HEK293 (cell line): ENCODE data around the gene HARS1.
A peak's percentile ranks its signal among the peaks of the same experiment; 100 is the strongest.

Experiments used
- FEZF1 ChIP-seq: fragments of 450-650 bp; formaldehyde crosslinking; IDR thresholded peaks from 2 replicates; pipeline ENCODE4 v1.5.1; 2016; ENCODE audit warnings: missing biosample characterization, missing genetic modification characterization
- HOXC10 ChIP-seq: sonication (generic); formaldehyde crosslinking; IDR thresholded peaks from 2 replicates; pipeline ENCODE4 v1.8.1; 2023; ENCODE audit warnings: mild to moderate bottlenecking, missing genetic modification reagents
- KLF8 ChIP-seq: fragments of 450-650 bp; formaldehyde crosslinking; IDR thresholded peaks from 2 replicates; pipeline ENCODE4 v1.5.1; 2016; ENCODE audit warnings: missing biosample characterization, missing genetic modification characterization
- MYNN ChIP-seq: fragments of 450-650 bp; formaldehyde crosslinking; IDR thresholded peaks from 2 replicates; pipeline ENCODE4 v1.5.1; 2016; ENCODE audit warnings: missing biosample characterization, missing genetic modification characterization, borderline replicate concordance
- REPIN1 ChIP-seq: fragments of 450-650 bp; formaldehyde crosslinking; IDR thresholded peaks from 2 replicates; pipeline ENCODE4 v1.5.1; 2017; ENCODE audit warnings: missing biosample characterization, missing genetic modification characterization, low read depth
- YY1 ChIP-seq: fragments of 450-650 bp; formaldehyde crosslinking; IDR thresholded peaks from 2 replicates; pipeline ENCODE4 v1.5.1; 2018; ENCODE audit warnings: missing biosample characterization, missing genetic modification characterization
- YY2 ChIP-seq: fragments of 450-650 bp; formaldehyde crosslinking; IDR thresholded peaks from 2 replicates; pipeline ENCODE4 v1.5.1; 2016; ENCODE audit warnings: missing biosample characterization, missing genetic modification characterization
- ZBTB21 ChIP-seq: fragments of 450-650 bp; formaldehyde crosslinking; IDR thresholded peaks from 2 replicates; pipeline ENCODE4 v1.5.1; 2017; ENCODE audit warnings: missing biosample characterization, missing genetic modification characterization
- ZNF138 ChIP-seq: fragments of 450-650 bp; formaldehyde crosslinking; IDR thresholded peaks from 2 replicates; pipeline ENCODE4 v1.5.1; 2016; ENCODE audit warnings: missing biosample characterization, missing genetic modification characterization, borderline replicate concordance
- ZNF140 ChIP-seq: fragments of 450-650 bp; formaldehyde crosslinking; IDR thresholded peaks from 2 replicates; pipeline ENCODE4 v1.5.1; 2016; ENCODE audit warnings: missing biosample characterization, missing genetic modification characterization
- ZNF157 ChIP-seq: fragments of 450-650 bp; formaldehyde crosslinking; IDR thresholded peaks from 2 replicates; pipeline ENCODE4 v1.5.1; 2016; ENCODE audit warnings: missing biosample characterization, missing genetic modification characterization
- ZNF174 ChIP-seq: fragments of 450-650 bp; formaldehyde crosslinking; IDR thresholded peaks from 2 replicates; pipeline ENCODE4 v1.5.0; 2017; ENCODE audit warnings: missing biosample characterization, mild to moderate bottlenecking, missing genetic modification characterization
- ZNF274 ChIP-seq, 2 experiments: fragments of 200-500 bp in 1 of 2; fragments of 450-650 bp in 1 of 2; sonication (Bioruptor generic) in 1 of 2; formaldehyde crosslinking in 1 of 2; IDR thresholded peaks; 2 replicates each; pipeline versions ENCODE4 v1.5.1 to v1.6.1; 2014 to 2016; ENCODE audit warnings: borderline replicate concordance in 1 of 2, inconsistent platforms in 1 of 2, low read length in 1 of 2, missing biosample characterization in 1 of 2, missing genetic modification characterization in 1 of 2
- ZNF335 ChIP-seq: fragments of 450-650 bp; formaldehyde crosslinking; conservative IDR thresholded peaks from 2 replicates; pipeline ENCODE4 v1.5.1; 2016; ENCODE audit warnings: missing biosample characterization, missing genetic modification characterization
- ZNF394 ChIP-seq: fragments of 450-650 bp; formaldehyde crosslinking; IDR thresholded peaks from 2 replicates; pipeline ENCODE4 v1.5.1; 2016; ENCODE audit warnings: missing biosample characterization, missing genetic modification characterization, mild to moderate bottlenecking, moderate library complexity, borderline replicate concordance
- ZNF48 ChIP-seq: fragments of 450-650 bp; formaldehyde crosslinking; IDR thresholded peaks from 2 replicates; pipeline ENCODE4 v1.5.1; 2016; ENCODE audit warnings: missing biosample characterization, missing genetic modification characterization
- ZNF514 ChIP-seq: fragments of 450-650 bp; formaldehyde crosslinking; IDR thresholded peaks from 2 replicates; pipeline ENCODE4 v1.5.1; 2016; ENCODE audit warnings: missing biosample characterization, missing genetic modification characterization
- ZNF571 ChIP-seq: fragments of 450-650 bp; formaldehyde crosslinking; IDR thresholded peaks from 2 replicates; pipeline ENCODE4 v1.5.0; 2017; ENCODE audit warnings: missing biosample characterization, missing genetic modification characterization
- ZNF600 ChIP-seq: fragments of 450-650 bp; formaldehyde crosslinking; IDR thresholded peaks from 2 replicates; pipeline ENCODE4 v1.5.1; 2016; ENCODE audit warnings: missing biosample characterization, missing genetic modification characterization
- ZNF626 ChIP-seq: fragments of 450-650 bp; sonication (Bioruptor Pico); formaldehyde crosslinking; IDR thresholded peaks from 2 replicates; pipeline ENCODE4 v1.5.1; 2018; ENCODE audit warnings: missing biosample characterization, missing genetic modification characterization, inconsistent platforms
- ZNF660 ChIP-seq: fragments of 450-650 bp; IDR thresholded peaks from 2 replicates; pipeline ENCODE4 v1.5.1; 2018; ENCODE audit warnings: missing biosample characterization, mild to moderate bottlenecking, missing genetic modification characterization
- ZNF664 ChIP-seq: fragments of 450-650 bp; formaldehyde crosslinking; IDR thresholded peaks from 2 replicates; pipeline ENCODE4 v1.5.1; 2016; ENCODE audit warnings: missing biosample characterization, missing genetic modification characterization
- ZNF707 ChIP-seq: fragments of 450-650 bp; formaldehyde crosslinking; IDR thresholded peaks from 2 replicates; pipeline ENCODE4 v1.5.1; 2016; ENCODE audit warnings: missing biosample characterization, missing genetic modification characterization
- ZNF791 ChIP-seq: fragments of 450-650 bp; formaldehyde crosslinking; IDR thresholded peaks from 2 replicates; pipeline ENCODE4 v1.5.1; 2016; ENCODE audit warnings: missing biosample characterization, missing genetic modification characterization
- ZNF792 ChIP-seq: fragments of 450-650 bp; formaldehyde crosslinking; IDR thresholded peaks from 2 replicates; pipeline ENCODE4 v1.5.1; 2016; ENCODE audit warnings: missing biosample characterization, missing genetic modification characterization
- ZNF843 ChIP-seq: fragments of 450-650 bp; formaldehyde crosslinking; IDR thresholded peaks from 2 replicates; pipeline ENCODE4 v1.5.1; 2016; ENCODE audit warnings: missing biosample characterization, missing genetic modification characterization
- TF ChIP-seq, protein P1 (sequence below): fragments of 450-650 bp; formaldehyde crosslinking; IDR thresholded peaks from 2 replicates; pipeline ENCODE4 v1.5.1; 2016; ENCODE audit warnings: missing biosample characterization, missing genetic modification characterization
- TF ChIP-seq, protein P2 (sequence below): fragments of 450-650 bp; formaldehyde crosslinking; IDR thresholded peaks from 2 replicates; pipeline ENCODE4 v1.5.1; 2017; ENCODE audit warnings: missing biosample characterization, missing genetic modification characterization
- TF ChIP-seq, protein P3 (sequence below): fragments of 450-650 bp; IDR thresholded peaks from 2 replicates; pipeline ENCODE4 v1.5.1; 2018; ENCODE audit warnings: missing biosample characterization, mild to moderate bottlenecking, missing genetic modification characterization
- TF ChIP-seq, protein P4 (sequence below): fragments of 450-650 bp; formaldehyde crosslinking; conservative IDR thresholded peaks from 2 replicates; pipeline ENCODE4 v1.5.1; 2016; ENCODE audit warnings: low read depth, missing biosample characterization, missing genetic modification characterization

The HARS1 gene

DNA sequence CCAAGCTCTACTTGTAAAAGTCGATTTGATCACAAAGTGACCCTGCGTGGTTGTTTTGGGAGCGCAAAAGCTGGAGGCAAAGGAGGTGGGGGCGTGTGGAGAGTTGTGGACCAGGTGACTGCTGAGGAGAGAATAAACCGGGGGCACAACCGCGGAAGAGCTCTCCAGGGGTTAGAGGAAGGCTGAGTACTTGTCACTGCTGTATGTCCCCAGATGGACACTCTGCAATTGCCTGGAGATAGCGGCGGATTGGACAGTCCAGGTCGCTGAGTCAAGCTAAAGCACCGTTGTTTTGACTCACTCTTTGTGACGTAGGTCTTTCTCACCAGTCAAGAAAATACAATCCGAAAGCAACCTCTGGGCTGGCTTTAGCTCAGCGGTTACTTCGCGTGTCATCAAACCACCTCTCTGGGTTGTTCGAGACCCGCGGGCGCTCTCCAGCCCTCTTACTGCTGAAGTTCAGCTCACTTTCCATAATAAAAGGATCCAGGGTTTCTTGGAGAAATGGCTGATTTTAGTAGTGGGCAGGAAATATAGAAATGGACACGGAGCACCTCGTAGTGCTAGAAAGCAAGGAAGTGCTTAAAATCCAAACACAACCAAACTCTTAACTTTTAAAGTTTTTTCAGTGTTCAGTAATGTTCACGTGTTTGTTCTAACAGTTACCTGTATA is 34.8 kb upstream of the HARS1 start (continued):
- TF ChIP-seq ZNF707, result no peak
- peak; percentile 36; the same call in 1 of the 2 replicates for TF ChIP-seq ZNF600 (tag by site-specific recombination)
- TF ChIP-seq ZNF394 (tag by site-specific recombination), result peak; percentile 79
- TF ChIP-seq ZNF140 (tag by site-specific recombination), result no peak
- no peak for TF ChIP-seq ZNF138 (tag by site-specific recombination)
- TF ChIP-seq ZNF335 (tag by site-specific recombination), result peak; percentile 49; the same call in 1 of the 2 replicates
- TF ChIP-seq, protein P1, sequence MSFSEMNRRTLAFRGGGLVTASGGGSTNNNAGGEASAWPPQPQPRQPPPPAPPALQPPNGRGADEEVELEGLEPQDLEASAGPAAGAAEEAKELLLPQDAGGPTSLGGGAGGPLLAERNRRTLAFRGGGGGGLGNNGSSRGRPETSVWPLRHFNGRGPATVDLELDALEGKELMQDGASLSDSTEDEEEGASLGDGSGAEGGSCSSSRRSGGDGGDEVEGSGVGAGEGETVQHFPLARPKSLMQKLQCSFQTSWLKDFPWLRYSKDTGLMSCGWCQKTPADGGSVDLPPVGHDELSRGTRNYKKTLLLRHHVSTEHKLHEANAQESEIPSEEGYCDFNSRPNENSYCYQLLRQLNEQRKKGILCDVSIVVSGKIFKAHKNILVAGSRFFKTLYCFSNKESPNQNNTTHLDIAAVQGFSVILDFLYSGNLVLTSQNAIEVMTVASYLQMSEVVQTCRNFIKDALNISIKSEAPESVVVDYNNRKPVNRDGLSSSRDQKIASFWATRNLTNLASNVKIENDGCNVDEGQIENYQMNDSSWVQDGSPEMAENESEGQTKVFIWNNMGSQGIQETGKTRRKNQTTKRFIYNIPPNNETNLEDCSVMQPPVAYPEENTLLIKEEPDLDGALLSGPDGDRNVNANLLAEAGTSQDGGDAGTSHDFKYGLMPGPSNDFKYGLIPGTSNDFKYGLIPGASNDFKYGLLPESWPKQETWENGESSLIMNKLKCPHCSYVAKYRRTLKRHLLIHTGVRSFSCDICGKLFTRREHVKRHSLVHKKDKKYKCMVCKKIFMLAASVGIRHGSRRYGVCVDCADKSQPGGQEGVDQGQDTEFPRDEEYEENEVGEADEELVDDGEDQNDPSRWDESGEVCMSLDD, result no peak
- no peak for TF ChIP-seq ZNF791 (tag by site-specific recombination)
- no peak for TF ChIP-seq ZNF792 (tag by site-specific recombination)
- TF ChIP-seq ZNF571 (tag by site-specific recombination), result no peak
- TF ChIP-seq ZNF660 (tag by site-specific recombination), result peak; percentile 99
- peak; percentile 45; the same call in 1 of the 2 replicates for TF ChIP-seq YY2 (tag by site-specific recombination)
- peak; percentile 88 for TF ChIP-seq MYNN
- no peak for TF ChIP-seq ZNF48
- peak; percentile 54; the same call in 1 of the 2 replicates for TF ChIP-seq REPIN1
- no peak for TF ChIP-seq ZNF274 (IDR thresholded peaks at IDR 0.05; ENCODE audit: low read length)
- no peak for TF ChIP-seq ZNF274 (tag by site-specific recombination; IDR thresholded peaks at IDR 0.05; ENCODE audit: borderline replicate concordance)
- no peak; the same call in 1 of the 2 replicates for TF ChIP-seq FEZF1 (tag by site-specific recombination)
- TF ChIP-seq ZNF514 (tag by site-specific recombination), result no peak
- TF ChIP-seq ZNF157 (tag by site-specific recombination), result no peak
- TF ChIP-seq ZNF843 (tag by site-specific recombination), result 0 out of 2 replicates have a peak, but pooled peaks have one; percentile 74
- peak; percentile 74; the same call in 1 of the 2 replicates for TF ChIP-seq YY1
- TF ChIP-seq, protein P2, sequence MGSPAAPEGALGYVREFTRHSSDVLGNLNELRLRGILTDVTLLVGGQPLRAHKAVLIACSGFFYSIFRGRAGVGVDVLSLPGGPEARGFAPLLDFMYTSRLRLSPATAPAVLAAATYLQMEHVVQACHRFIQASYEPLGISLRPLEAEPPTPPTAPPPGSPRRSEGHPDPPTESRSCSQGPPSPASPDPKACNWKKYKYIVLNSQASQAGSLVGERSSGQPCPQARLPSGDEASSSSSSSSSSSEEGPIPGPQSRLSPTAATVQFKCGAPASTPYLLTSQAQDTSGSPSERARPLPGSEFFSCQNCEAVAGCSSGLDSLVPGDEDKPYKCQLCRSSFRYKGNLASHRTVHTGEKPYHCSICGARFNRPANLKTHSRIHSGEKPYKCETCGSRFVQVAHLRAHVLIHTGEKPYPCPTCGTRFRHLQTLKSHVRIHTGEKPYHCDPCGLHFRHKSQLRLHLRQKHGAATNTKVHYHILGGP (tag by site-specific recombination), result peak; percentile 76
- TF ChIP-seq, protein P3, sequence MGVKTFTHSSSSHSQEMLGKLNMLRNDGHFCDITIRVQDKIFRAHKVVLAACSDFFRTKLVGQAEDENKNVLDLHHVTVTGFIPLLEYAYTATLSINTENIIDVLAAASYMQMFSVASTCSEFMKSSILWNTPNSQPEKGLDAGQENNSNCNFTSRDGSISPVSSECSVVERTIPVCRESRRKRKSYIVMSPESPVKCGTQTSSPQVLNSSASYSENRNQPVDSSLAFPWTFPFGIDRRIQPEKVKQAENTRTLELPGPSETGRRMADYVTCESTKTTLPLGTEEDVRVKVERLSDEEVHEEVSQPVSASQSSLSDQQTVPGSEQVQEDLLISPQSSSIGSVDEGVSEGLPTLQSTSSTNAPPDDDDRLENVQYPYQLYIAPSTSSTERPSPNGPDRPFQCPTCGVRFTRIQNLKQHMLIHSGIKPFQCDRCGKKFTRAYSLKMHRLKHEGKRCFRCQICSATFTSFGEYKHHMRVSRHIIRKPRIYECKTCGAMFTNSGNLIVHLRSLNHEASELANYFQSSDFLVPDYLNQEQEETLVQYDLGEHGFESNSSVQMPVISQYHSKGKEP (tag by site-specific recombination), result peak; percentile 82
- TF ChIP-seq HOXC10 (CRISPR knock-in tag), result no peak
- peak; percentile 91; the same call in 1 of the 2 replicates for TF ChIP-seq ZNF626 (tag by site-specific recombination)
- TF ChIP-seq ZBTB21 (tag by site-specific recombination), result peak; percentile 71
- TF ChIP-seq ZNF664, result peak; percentile 53; the same call in 1 of the 2 replicates
- TF ChIP-seq KLF8 (tag by site-specific recombination), result peak; percentile 80
- TF ChIP-seq, protein P4, sequence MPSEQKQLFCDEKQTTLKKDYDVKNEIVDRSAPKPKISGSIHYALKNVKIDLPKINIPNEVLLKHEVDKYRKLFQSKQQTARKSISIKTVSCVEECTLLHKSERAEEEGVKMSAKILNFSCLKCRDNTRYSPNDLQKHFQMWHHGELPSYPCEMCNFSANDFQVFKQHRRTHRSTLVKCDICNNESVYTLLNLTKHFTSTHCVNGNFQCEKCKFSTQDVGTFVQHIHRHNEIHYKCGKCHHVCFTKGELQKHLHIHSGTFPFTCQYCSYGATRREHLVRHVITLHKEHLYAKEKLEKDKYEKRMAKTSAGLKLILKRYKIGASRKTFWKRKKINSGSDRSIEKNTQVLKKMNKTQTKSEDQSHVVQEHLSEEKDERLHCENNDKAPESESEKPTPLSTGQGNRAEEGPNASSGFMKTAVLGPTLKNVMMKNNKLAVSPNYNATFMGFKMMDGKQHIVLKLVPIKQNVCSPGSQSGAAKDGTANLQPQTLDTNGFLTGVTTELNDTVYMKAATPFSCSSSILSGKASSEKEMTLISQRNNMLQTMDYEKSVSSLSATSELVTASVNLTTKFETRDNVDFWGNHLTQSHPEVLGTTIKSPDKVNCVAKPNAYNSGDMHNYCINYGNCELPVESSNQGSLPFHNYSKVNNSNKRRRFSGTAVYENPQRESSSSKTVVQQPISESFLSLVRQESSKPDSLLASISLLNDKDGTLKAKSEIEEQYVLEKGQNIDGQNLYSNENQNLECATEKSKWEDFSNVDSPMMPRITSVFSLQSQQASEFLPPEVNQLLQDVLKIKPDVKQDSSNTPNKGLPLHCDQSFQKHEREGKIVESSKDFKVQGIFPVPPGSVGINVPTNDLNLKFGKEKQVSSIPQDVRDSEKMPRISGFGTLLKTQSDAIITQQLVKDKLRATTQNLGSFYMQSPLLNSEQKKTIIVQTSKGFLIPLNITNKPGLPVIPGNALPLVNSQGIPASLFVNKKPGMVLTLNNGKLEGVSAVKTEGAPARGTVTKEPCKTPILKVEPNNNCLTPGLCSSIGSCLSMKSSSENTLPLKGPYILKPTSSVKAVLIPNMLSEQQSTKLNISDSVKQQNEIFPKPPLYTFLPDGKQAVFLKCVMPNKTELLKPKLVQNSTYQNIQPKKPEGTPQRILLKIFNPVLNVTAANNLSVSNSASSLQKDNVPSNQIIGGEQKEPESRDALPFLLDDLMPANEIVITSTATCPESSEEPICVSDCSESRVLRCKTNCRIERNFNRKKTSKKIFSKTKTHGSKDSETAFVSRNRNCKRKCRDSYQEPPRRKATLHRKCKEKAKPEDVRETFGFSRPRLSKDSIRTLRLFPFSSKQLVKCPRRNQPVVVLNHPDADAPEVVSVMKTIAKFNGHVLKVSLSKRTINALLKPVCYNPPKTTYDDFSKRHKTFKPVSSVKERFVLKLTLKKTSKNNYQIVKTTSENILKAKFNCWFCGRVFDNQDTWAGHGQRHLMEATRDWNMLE (tag by site-specific recombination), result 0 out of 2 replicates have a peak, but pooled peaks have one; percentile 16
- no peak for TF ChIP-seq ZNF174 (tag by site-specific recombination)
